GM12878 (cell line): Measurements from ENCODE around the gene MYMK. TPM values are rescaled to one million over a fixed set of nuclear protein-coding genes. Genes with fewer than 3 reads are reported as not detected.

Source experiments
- ATAC-seq: fragments of 200-7000 bp; cut with Tn5 transposase; 3 replicates; pipeline ENCODE4 v1.9.1; 2020; ENCODE audit warnings: mild to moderate bottlenecking, moderate library complexity
- BruUV-seq: library from RNA; stranded (reverse); fragments of 400-500 nt; replicated peaks from 2 replicates; lab custom pipeline; 2021; lab: Mats Ljungman, UMichigan
- CTCF ChIA-PET: fragments of 300-600 bp; sonication (Branson Sonifier 250); formaldehyde crosslinking; extraction: SDS; loops from one replicate; lab custom pipeline; 2021; ENCODE audit warnings: inconsistent platforms; lab: Yijun Ruan, JAX
- POLR2A ChIA-PET: fragments of 350-600 bp; formaldehyde crosslinking; extraction: SDS; loops from one replicate; lab custom pipeline; 2021; ENCODE audit warnings: inconsistent platforms; lab: Charles Lee
- RAD21 ChIA-PET: fragments of 300-600 bp; sonication (Branson Sonifier 250); formaldehyde crosslinking; loops from one replicate; lab custom pipeline; 2023; ENCODE audit warnings: antibody characterized with exemption; ENCODE audit not compliant: unreplicated experiment; lab: Charles Lee
- SMC1A ChIA-PET: fragments of 300-600 bp; sonication (Branson Sonifier 250); formaldehyde crosslinking; loops from one replicate; lab custom pipeline; 2023; ENCODE audit not compliant: unreplicated experiment, uncharacterized antibody; lab: Charles Lee
- DNase-seq: peaks from one replicate; pipeline ENCODE4 v3.0.0-alpha.2; 2011; ENCODE audit warnings: low read depth, low spot score
- FAIRE-seq: peaks from 3 replicates; lab custom pipeline; 2011; peaks lifted over from hg19 to GRCh38; lab: Jason Lieb, UNC
- H2AFZ ChIP-seq: 2 replicates; pipeline ENCODE4 v1.6.0; 2011; ENCODE audit warnings: low read depth, low read length, control low read depth; ENCODE audit not compliant: control insufficient read depth
- H3K27ac ChIP-seq: 2 replicates; pipeline ENCODE4 v1.5.1; 2011; ENCODE audit warnings: control low read depth; ENCODE audit not compliant: control insufficient read depth, insufficient read depth
- H3K27me3 ChIP-seq, 2 experiments: replicated peaks in 1 of 2; 2 replicates each; pipeline versions ENCODE4 v1.6.0 to v1.6.1; 2011; ENCODE audit warnings: low read length in 1 of 2; ENCODE audit not compliant: control insufficient read depth in 2 of 2, insufficient read depth in 2 of 2
- H3K36me3 ChIP-seq, 2 experiments: 2 replicates each; pipeline ENCODE4 v1.5.1; 2011; ENCODE audit warnings: low read length in 1 of 2; ENCODE audit not compliant: control insufficient read depth in 2 of 2, insufficient read depth in 2 of 2
- H3K4me1 ChIP-seq: 2 replicates; pipeline ENCODE4 v1.6.1; 2011; ENCODE audit warnings: mild to moderate bottlenecking, low read length, moderate library complexity, mixed read lengths; ENCODE audit not compliant: control insufficient read depth, insufficient read depth
- H3K4me2 ChIP-seq: 2 replicates; pipeline ENCODE4 v1.6.0; 2011; ENCODE audit warnings: control low read depth; ENCODE audit not compliant: control insufficient read depth, insufficient read depth
- H3K4me3 ChIP-seq: fragments of 200-600 bp; sonication (generic); 2 replicates; pipeline ENCODE4 v1.5.1; 2016
- H3K79me2 ChIP-seq: 2 replicates; pipeline ENCODE4 v1.6.0; 2011; ENCODE audit warnings: low read length; ENCODE audit not compliant: control insufficient read depth, insufficient read depth
- H3K9ac ChIP-seq: 2 replicates; pipeline ENCODE4 v1.8.0; 2011; ENCODE audit warnings: low read length, control low read depth, mixed read lengths; ENCODE audit not compliant: control insufficient read depth, insufficient read depth
- H3K9me3 ChIP-seq: replicated peaks from 3 replicates; pipeline ENCODE4 v1.5.1; 2011; ENCODE audit warnings: mild to moderate bottlenecking, low read length; ENCODE audit not compliant: control insufficient read depth, insufficient read depth
- H4K20me1 ChIP-seq: 2 replicates; pipeline ENCODE4 v1.6.0; 2011; ENCODE audit not compliant: control insufficient read depth, insufficient read depth
- ATF2 ChIP-seq: IDR thresholded peaks from 2 replicates; pipeline ENCODE4 v1.6.1; 2012; ENCODE audit warnings: low read length, inconsistent platforms
- BCL3 ChIP-seq: IDR thresholded peaks from 2 replicates; pipeline ENCODE4 v1.6.1; 2011; ENCODE audit warnings: borderline replicate concordance, low read depth, mild to moderate bottlenecking, moderate library complexity, low read length; ENCODE audit not compliant: insufficient read depth, poor library complexity, severe bottlenecking
- CBX3 ChIP-seq: fragments of 200-600 bp; sonication (generic); IDR thresholded peaks from 2 replicates; pipeline ENCODE4 v1.6.1; 2016; ENCODE audit warnings: low read depth, borderline replicate concordance
- EZH2 ChIP-seq: IDR thresholded peaks from 2 replicates; pipeline ENCODE4 v1.6.1; 2012; ENCODE audit warnings: low read depth, mild to moderate bottlenecking, control low read depth, inconsistent platforms, low read length, borderline replicate concordance; ENCODE audit not compliant: control insufficient read depth
- GATAD2B ChIP-seq: fragments of 450-650 bp; conservative IDR thresholded peaks from 2 replicates; pipeline ENCODE4 v1.6.1; 2017; ENCODE audit warnings: low read depth, mild to moderate bottlenecking, moderate library complexity
- KAT2A ChIP-seq: conservative IDR thresholded peaks from 2 replicates; pipeline ENCODE4 v1.6.1; 2011; ENCODE audit warnings: low read depth, low read length; ENCODE audit not compliant: control insufficient read depth
- NFYA ChIP-seq: IDR thresholded peaks from 2 replicates; pipeline ENCODE4 v1.6.1; 2011; ENCODE audit warnings: low read depth, mild to moderate bottlenecking, low read length, improper control_type of control experiment, borderline replicate concordance
- NR2C1 ChIP-seq: fragments of 450-650 bp; IDR thresholded peaks from 2 replicates; pipeline ENCODE4 v1.6.1; 2017; ENCODE audit warnings: antibody characterized with exemption, mild to moderate bottlenecking, moderate library complexity
- PAX5 ChIP-seq: IDR thresholded peaks from 2 replicates; pipeline ENCODE4 v1.6.1; 2011; ENCODE audit warnings: low read depth, low read length, borderline replicate concordance
- PBX3 ChIP-seq: IDR thresholded peaks from 2 replicates; pipeline ENCODE4 v1.6.1; 2011; ENCODE audit warnings: mild to moderate bottlenecking, low read depth, low read length, moderate library complexity; ENCODE audit not compliant: insufficient replicate concordance
- RELB ChIP-seq: fragments of 450-650 bp; IDR thresholded peaks from 2 replicates; pipeline ENCODE4 v1.6.1; 2017; ENCODE audit warnings: low read depth, mild to moderate bottlenecking, moderate library complexity
- SP1 ChIP-seq: IDR thresholded peaks from one replicate; pipeline ENCODE4 v1.6.1; 2011; ENCODE audit warnings: low read depth, low read length
- TBL1XR1 ChIP-seq: IDR thresholded peaks from 2 replicates; pipeline ENCODE4 v1.6.1; 2012; ENCODE audit warnings: low read depth, low read length, improper control_type of control experiment
- YY1 ChIP-seq: IDR thresholded peaks from 2 replicates; pipeline ENCODE4 v1.6.1; 2011; ENCODE audit warnings: low read depth, mild to moderate bottlenecking, low read length
- ZNF217 ChIP-seq: fragments of 450-650 bp; IDR thresholded peaks from 2 replicates; pipeline ENCODE4 v1.6.1; 2017; ENCODE audit warnings: antibody characterized with exemption, mild to moderate bottlenecking
- ZNF274 ChIP-seq: IDR thresholded peaks from one replicate; pipeline ENCODE4 v1.8.0; 2011; ENCODE audit not compliant: insufficient read length, insufficient read depth
- ZNF384 ChIP-seq: IDR thresholded peaks from 2 replicates; pipeline ENCODE4 v1.6.1; 2012; ENCODE audit warnings: low read depth, mild to moderate bottlenecking, low read length, improper control_type of control experiment, borderline replicate concordance
- WGBS: methylation state at CpG from one replicate; pipeline ENCODE4 v1.1.6; 2016; ENCODE audit warnings: low lambda C conversion rate; ENCODE audit not compliant: insufficient replicate concordance, insufficient coverage; ENCODE audit errors: missing lambda C conversion rate; 5-methylcytosine and 5-hydroxymethylcytosine counted together
- in situ Hi-C: fragments of 300-500 bp; cut with MboI; formaldehyde crosslinking; loops from 9 replicates; pipeline ENCODE4 v1.14.3; 2018; ENCODE audit warnings: mixed read lengths
- intact Hi-C: fragments of 100-400 bp; cut with micrococcal nuclease; formaldehyde crosslinking; loops from one replicate; pipeline ENCODE4 v1.14.2; 2022; ENCODE audit not compliant: unreplicated experiment
- polyA plus RNA-seq, 11 experiments: library from polyadenylated mRNA; depleted of rRNA in 4 of 11; unstranded in 6 of 11; stranded (reverse) in 5 of 11; fragments of >200 nt; fragmentation: Nextera tagmentation in 4 of 11; fragmentation: Illumina TruSeq in 1 of 11; extraction: Ambion mirVana in 4 of 11; extraction: Trizol in 1 of 11; gene quantifications; 1 replicate in 1 of 11; 2 replicates in 10 of 11; pipeline versions ENCODE4 v1.2.1 to v1.2.3, GENCODE V29; 2011 to 2016; ENCODE audit warnings: inconsistent platforms in 2 of 11, missing spikeins in 2 of 11, low read depth in 1 of 11
- total RNA-seq, 4 experiments: library from RNA; depleted of rRNA in 3 of 4; stranded (reverse); fragments of >200 nt in 3 of 4; fragmentation: Illumina TruSeq in 1 of 4; extraction: Trizol in 1 of 4; gene quantifications; 2 replicates each; pipeline versions ENCODE4 v1.2.1 to v1.2.3, GENCODE V29; 2013 to 2021

MYMK gene
- total and polyA plus RNA-seq, 10 of the 15 experiments (the other 5 are each of a cell fraction or from before 2014, with no cell fraction given) = not detected

GRCh38 chr9:133484671-133485437 is 39.9 kb downstream of the MYMK start:
- Histone ChIP-seq H2AFZ (no peak overlapping the region), H3K4me1 (peaks cover 3% of the 10 kb centered on the region), H3K27me3 (no peaks in the 10 kb centered on the region; a peak in 3 of 4 replicates), H3K27ac (no peak overlapping the region), H3K9me3 (no peaks in the 10 kb centered on the region; the same call in 2 of the 3 replicates), H4K20me1 (no peaks in the 10 kb centered on the region), H3K4me3 (no peak overlapping the region), H3K4me2 (no peak overlapping the region), H3K36me3 (no peaks in the 10 kb centered on the region), H3K79me2 (no peaks in the 10 kb centered on the region), H3K9ac (no peak overlapping the region)
- SMC1A ChIA-PET = interaction anchor here (0.6 to 2.5 kb wide), 2 partner anchors 127 to 298 kb away, joined by 3 to 14 read pairs; no protein-coding TSS in a partner anchor
- CTCF ChIA-PET = interaction anchor here (0.6 to 7.7 kb wide), 5 partner anchors 11 to 463 kb away, joined by 3 to 61 read pairs (median 3); no protein-coding TSS in a partner anchor
- in situ Hi-C loops = loop anchor here (5.0 kb wide), 2 partner anchors 78 to 298 kb away; no protein-coding TSS in a partner anchor
- DNase-seq (no peak), ATAC-seq (no peak), FAIRE-seq (no peak)
- intact Hi-C loops = loop anchor here (10.0 kb wide), 1 partner anchor 460 kb away; no protein-coding TSS in a partner anchor
- WGBS = 48% methylated on average over 22 of the region's 22 CpGs
- RAD21 ChIA-PET = interaction anchor here (0.7 to 2.2 kb wide), 3 partner anchors 46 to 435 kb away, joined by 3 to 7 read pairs (median 3); no protein-coding TSS in a partner anchor
- POLR2A ChIA-PET = interaction anchor here (0.6 kb wide), 1 partner anchor 336 kb away, joined by 4 read pairs; no protein-coding TSS in a partner anchor
- no TSS peak for BruUV-seq
- TF ChIP-seq ZNF384 = no peak
- TF ChIP-seq BCL3 = no peak
- no peak for TF ChIP-seq PAX5
- TF ChIP-seq NFYA = no peak
- no peak for TF ChIP-seq ZNF217
- TF ChIP-seq PBX3 = no peak
- TF ChIP-seq YY1 = no peak
- no peak for TF ChIP-seq NR2C1
- no peak for TF ChIP-seq GATAD2B
- no peak for TF ChIP-seq RELB
- no peak for TF ChIP-seq SP1
- TF ChIP-seq CBX3 = no peak
- TF ChIP-seq TBL1XR1 = no peak
- TF ChIP-seq KAT2A = no peak
- no peak for TF ChIP-seq ATF2
- TF ChIP-seq EZH2 = no peak
- TF ChIP-seq ZNF274 = no peak
